ENCODE results near the gene AFF3.

- TF ChIP-seq REST (IDR thresholded peaks at IDR 0.05; ENCODE audit: insufficient read depth in 1 of 2, low read depth in 2 of 2, low read length in 2 of 2) (no peak), POLR2AphosphoS5 (IDR thresholded peaks at IDR 0.05; ENCODE audit: low read depth, low read length) (no peak), TAF1 (IDR thresholded peaks at IDR 0.05; ENCODE audit: borderline replicate concordance, insufficient read depth, low read length) (no peak), SIN3A (IDR thresholded peaks at IDR 0.05; ENCODE audit: borderline replicate concordance, insufficient read depth, low read length) (no peak), FOXP2 (optimal IDR thresholded peaks at IDR 0.05; ENCODE audit: borderline replicate concordance, extremely low read depth, extremely low read length, insufficient read depth) (no peak)
Measured at GRCh38 chr2:99886418-99886817, 256.0 kb downstream of the AFF3 start.

All from PFSK-1 (cell line).